HG02571 (cell line): ENCODE results near the gene BICC1.

Source experiments
- ATAC-seq: cut with Tn5 transposase; IDR thresholded peaks from one replicate; pipeline ENCODE4 v1.9.1; 2021; ENCODE audit warnings: mild to moderate bottlenecking, moderate library complexity; ENCODE audit not compliant: unreplicated experiment

BICC1 gene

GRCh38 chr10:58698777-58699356 is 186.2 kb downstream of the BICC1 start:
- no peak for ATAC-seq

- ATAC-seq, result no peak
These were observed 187.9 kb downstream of the BICC1 start for GRCh38 chr10:58700591-58700990.

- ATAC-seq, result no peak
These were observed 188.9 kb downstream of the BICC1 start for GRCh38 chr10:58701405-58702135.

- no peak for ATAC-seq
These were observed 191.6 kb downstream of the BICC1 start for GRCh38 chr10:58704226-58704625.

GRCh38 chr10:58704671-58705141 is 192.0 kb downstream of the BICC1 start:
- ATAC-seq, result no peak

- no peak for ATAC-seq
These were observed 194.2 kb downstream of the BICC1 start for GRCh38 chr10:58706836-58707235.

GRCh38 chr10:58712141-58712540 is 199.5 kb downstream of the BICC1 start:
- no peak for ATAC-seq

GRCh38 chr10:58712982-58713381 is 200.3 kb downstream of the BICC1 start:
- no peak for ATAC-seq

GRCh38 chr10:58714409-58714808 is 201.7 kb downstream of the BICC1 start:
- no peak for ATAC-seq

GRCh38 chr10:58715061-58715460 is 202.4 kb downstream of the BICC1 start:
- ATAC-seq, result no peak

GRCh38 chr10:58718596-58718995 is 205.9 kb downstream of the BICC1 start:
- ATAC-seq, result no peak

GRCh38 chr10:58721601-58722281 is 209.1 kb downstream of the BICC1 start:
- ATAC-seq, result no peak

- ATAC-seq, result no peak
These were observed 210.5 kb downstream of the BICC1 start for GRCh38 chr10:58723186-58723585.

- no peak for ATAC-seq
These were observed 211.3 kb downstream of the BICC1 start for GRCh38 chr10:58723966-58724365.

GRCh38 chr10:58724781-58725180 is 212.1 kb downstream of the BICC1 start:
- no peak for ATAC-seq

- no peak for ATAC-seq
These were observed 213.2 kb downstream of the BICC1 start for GRCh38 chr10:58725901-58726300.

GRCh38 chr10:58727633-58728032 is 215.0 kb downstream of the BICC1 start:
- ATAC-seq, result no peak

GRCh38 chr10:58731276-58731675 is 218.6 kb downstream of the BICC1 start:
- ATAC-seq, result no peak

GRCh38 chr10:58733436-58733835 is 220.8 kb downstream of the BICC1 start:
- ATAC-seq, result no peak

- no peak for ATAC-seq
These were observed 221.4 kb downstream of the BICC1 start for GRCh38 chr10:58734116-58734515.

- ATAC-seq, result no peak
These were observed 222.0 kb downstream of the BICC1 start for GRCh38 chr10:58734664-58735063.

GRCh38 chr10:58735087-58735486 is 222.4 kb downstream of the BICC1 start:
- ATAC-seq, result no peak
